PC-9 (cell line): ENCODE measurements around the gene CYP2F1. TPM values are rescaled to one million over a fixed set of nuclear protein-coding genes. Genes with fewer than 3 reads are reported as not detected.
A peak's percentile ranks its signal among the peaks of the same experiment; 100 is the strongest.
"Not testable (repeated sequence)": the region's sequence is repeated elsewhere in the genome, so short reads cannot be mapped to it uniquely, and the experiment has no call there.

ENCODE experiments used
- BruUV-seq: library from RNA; stranded (reverse); fragments of 400-500 nt; replicated peaks from 2 replicates; lab custom pipeline; 2021; lab: Mats Ljungman, UMichigan
- CTCF ChIA-PET: fragments of 300-600 bp; sonication (Branson Sonifier 250); formaldehyde crosslinking; loops from one replicate; lab custom pipeline; 2022; ENCODE audit warnings: antibody characterized with exemption; lab: Charles Lee
- POLR2A ChIA-PET: fragments of 300-600 bp; sonication (Branson Sonifier 250); formaldehyde crosslinking; loops from one replicate; lab custom pipeline; 2022; ENCODE audit warnings: antibody characterized with exemption; ENCODE audit not compliant: unreplicated experiment; lab: Charles Lee
- DNase-seq, 2 experiments: peaks; one replicate each; pipeline versions ENCODE4 v3.0.0 to v3.0.0-alpha.2; 2015 to 2022; ENCODE audit warnings: mixed read lengths in 1 of 2
- H2AFZ ChIP-seq: fragments of 200-600 bp; sonication (generic); 2 replicates; pipeline ENCODE4 v1.8.1; 2017; ENCODE audit warnings: antibody characterized with exemption
- H3F3A ChIP-seq: fragments of 200-600 bp; sonication (generic); 2 replicates; pipeline ENCODE4 v1.8.1; 2017; ENCODE audit warnings: antibody characterized with exemption, mild to moderate bottlenecking, low read depth; ENCODE audit not compliant: insufficient read depth
- H3K27ac ChIP-seq: fragments of 200-600 bp; sonication (generic); 2 replicates; pipeline ENCODE4 v1.6.1; 2016; ENCODE audit warnings: mixed run types
- H3K27me3 ChIP-seq: fragments of 200-600 bp; sonication (generic); 2 replicates; pipeline ENCODE4 v1.6.1; 2016; ENCODE audit warnings: low read depth, mixed run types; ENCODE audit not compliant: insufficient read depth
- H3K36me3 ChIP-seq: fragments of 200-600 bp; sonication (generic); 2 replicates; pipeline ENCODE4 v1.6.1; 2016; ENCODE audit warnings: low read depth, mixed run types
- H3K4me1 ChIP-seq: fragments of 200-600 bp; sonication (generic); replicated peaks from 2 replicates; pipeline ENCODE4 v1.6.1; 2016; ENCODE audit warnings: mixed run types; ENCODE audit not compliant: insufficient read depth
- H3K4me2 ChIP-seq: fragments of 200-600 bp; sonication (generic); 2 replicates; pipeline ENCODE4 v1.6.1; 2017; ENCODE audit warnings: mixed run types
- H3K4me3 ChIP-seq: fragments of 200-600 bp; sonication (generic); 2 replicates; pipeline ENCODE4 v1.6.1; 2016; ENCODE audit warnings: mixed run types
- H3K79me2 ChIP-seq: fragments of 200-600 bp; sonication (generic); 2 replicates; pipeline ENCODE4 v1.6.1; 2017; ENCODE audit warnings: low read depth, mixed run types
- H3K9me2 ChIP-seq: fragments of 200-600 bp; sonication (generic); 2 replicates; pipeline ENCODE4 v1.8.1; 2017; ENCODE audit warnings: mild to moderate bottlenecking; ENCODE audit not compliant: insufficient read depth
- H3K9me3 ChIP-seq: fragments of 200-600 bp; sonication (generic); 2 replicates; pipeline ENCODE4 v1.8.1; 2016; ENCODE audit warnings: low read depth; ENCODE audit not compliant: insufficient read depth
- H4K20me1 ChIP-seq: fragments of 200-600 bp; sonication (generic); 2 replicates; pipeline ENCODE4 v1.8.1; 2017; ENCODE audit not compliant: insufficient read depth
- EZH2 ChIP-seq: fragments of 200-600 bp; sonication (generic); IDR thresholded peaks from 2 replicates; pipeline ENCODE4 v1.8.0; 2017; ENCODE audit warnings: antibody characterized with exemption, low read depth
- intact Hi-C: fragments of 100-400 bp; cut with micrococcal nuclease; formaldehyde crosslinking; loops from one replicate; pipeline ENCODE4 v1.10.0; 2022; ENCODE audit not compliant: unreplicated experiment
- total RNA-seq: library from RNA; stranded (reverse); gene quantifications from 2 replicates; pipeline ENCODE4 v1.2.3, GENCODE V29; 2021
- TF ChIP-seq, protein P1 (sequence below): fragments of 200-600 bp; sonication (generic); conservative IDR thresholded peaks from 2 replicates; pipeline ENCODE4 v1.6.1; 2017; ENCODE audit warnings: mixed run types, antibody characterized with exemption, mild to moderate bottlenecking, moderate library complexity

Gene CYP2F1
- total RNA-seq, 1 experiment from 2014 or later = not detected

DNA sequence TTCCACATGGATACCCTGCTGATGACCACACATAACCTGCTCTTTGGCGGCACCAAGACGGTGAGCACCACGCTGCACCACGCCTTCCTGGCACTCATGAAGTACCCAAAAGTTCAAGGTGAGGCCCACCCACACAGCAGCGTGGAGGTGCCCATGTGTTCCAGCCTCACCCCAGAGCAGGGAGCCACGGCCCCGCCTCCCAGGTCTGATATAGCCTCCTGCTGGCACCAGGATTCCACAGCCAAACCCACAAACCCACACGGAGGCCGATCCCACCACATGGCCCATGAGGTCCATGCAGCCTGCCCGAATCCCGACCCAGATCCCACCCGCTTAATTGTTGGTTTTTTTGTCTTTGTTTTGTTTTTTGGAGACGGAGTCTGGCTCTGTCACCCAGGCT lies 8.6 kb downstream of the CYP2F1 start:
- H3K4me1 ChIP-seq, H3K9me3 ChIP-seq, H3K79me2 ChIP-seq, POLR2A ChIA-PET, H4K20me1 ChIP-seq, DNase-seq, BruUV-seq, H3K36me3 ChIP-seq, H3K4me3 ChIP-seq, intact Hi-C loops, H2AFZ ChIP-seq, H3K27me3 ChIP-seq, H3K4me2 ChIP-seq, H3K9me2 ChIP-seq, H3K27ac ChIP-seq, H3F3A ChIP-seq: not testable (repeated sequence)
- CTCF ChIA-PET = interaction anchor here (0.6 kb wide), 1 partner anchor 22 kb away, joined by 4 read pairs; no protein-coding TSS in a partner anchor

DNA sequence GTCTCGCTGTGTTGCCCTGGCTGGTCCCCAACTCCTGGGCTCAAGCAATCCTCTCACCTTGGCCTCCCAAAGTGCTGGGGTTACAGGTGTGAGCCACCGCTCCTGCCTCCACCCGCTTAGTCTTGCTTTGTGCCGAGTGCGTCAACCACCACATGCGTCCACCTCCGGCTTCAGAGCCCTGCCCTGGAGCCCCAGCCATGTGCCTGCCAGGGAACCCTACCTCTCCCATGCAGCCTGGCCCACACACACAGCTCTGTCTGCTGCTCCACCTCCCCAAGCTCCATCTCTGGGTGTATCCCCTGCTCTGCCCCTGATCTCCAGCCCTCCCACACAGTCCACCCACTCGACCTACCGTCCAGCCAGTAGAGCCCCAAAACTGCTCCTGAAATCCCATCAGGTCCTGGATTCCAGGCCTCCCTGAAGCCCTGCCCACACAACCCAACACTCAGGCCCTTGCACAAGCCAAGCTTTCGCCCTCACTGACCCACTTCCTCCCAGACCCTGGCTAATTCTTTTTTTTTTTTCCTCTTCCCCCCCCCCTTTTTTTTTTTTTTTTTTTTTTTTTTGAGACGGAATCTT lies 9.6 kb downstream of the CYP2F1 start:
- Histone ChIP-seq H3K9me2 (no peaks in the 10 kb centered on the region), H3K36me3 (no peaks in the 10 kb centered on the region), H3F3A (peaks cover 7% of the 10 kb centered on the region; the same call in 1 of the 2 replicates), H2AFZ (no peak overlapping the region), H3K4me1 (no peaks in the 10 kb centered on the region; the same call in 1 of the 2 replicates), H3K27ac (no peak overlapping the region), H3K79me2 (no peaks in the 10 kb centered on the region), H3K27me3 (no peaks in the 10 kb centered on the region), H3K4me2 (no peak overlapping the region), H3K9me3 (no peaks in the 10 kb centered on the region), H4K20me1 (no peaks in the 10 kb centered on the region), H3K4me3 (no peak overlapping the region)
- TF ChIP-seq, protein P1, sequence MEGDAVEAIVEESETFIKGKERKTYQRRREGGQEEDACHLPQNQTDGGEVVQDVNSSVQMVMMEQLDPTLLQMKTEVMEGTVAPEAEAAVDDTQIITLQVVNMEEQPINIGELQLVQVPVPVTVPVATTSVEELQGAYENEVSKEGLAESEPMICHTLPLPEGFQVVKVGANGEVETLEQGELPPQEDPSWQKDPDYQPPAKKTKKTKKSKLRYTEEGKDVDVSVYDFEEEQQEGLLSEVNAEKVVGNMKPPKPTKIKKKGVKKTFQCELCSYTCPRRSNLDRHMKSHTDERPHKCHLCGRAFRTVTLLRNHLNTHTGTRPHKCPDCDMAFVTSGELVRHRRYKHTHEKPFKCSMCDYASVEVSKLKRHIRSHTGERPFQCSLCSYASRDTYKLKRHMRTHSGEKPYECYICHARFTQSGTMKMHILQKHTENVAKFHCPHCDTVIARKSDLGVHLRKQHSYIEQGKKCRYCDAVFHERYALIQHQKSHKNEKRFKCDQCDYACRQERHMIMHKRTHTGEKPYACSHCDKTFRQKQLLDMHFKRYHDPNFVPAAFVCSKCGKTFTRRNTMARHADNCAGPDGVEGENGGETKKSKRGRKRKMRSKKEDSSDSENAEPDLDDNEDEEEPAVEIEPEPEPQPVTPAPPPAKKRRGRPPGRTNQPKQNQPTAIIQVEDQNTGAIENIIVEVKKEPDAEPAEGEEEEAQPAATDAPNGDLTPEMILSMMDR = no peak
- no peak for TF ChIP-seq EZH2
- BruUV-seq = no TSS peak
- ChIA-PET CTCF (no interaction called here), POLR2A (interaction anchor here (0.5 to 0.6 kb wide), 2 partner anchors 45 to 320 kb away, joined by 3 to 4 read pairs; no protein-coding TSS in a partner anchor)
- intact Hi-C loops = no loop called here
- no peak for DNase-seq

DNA sequence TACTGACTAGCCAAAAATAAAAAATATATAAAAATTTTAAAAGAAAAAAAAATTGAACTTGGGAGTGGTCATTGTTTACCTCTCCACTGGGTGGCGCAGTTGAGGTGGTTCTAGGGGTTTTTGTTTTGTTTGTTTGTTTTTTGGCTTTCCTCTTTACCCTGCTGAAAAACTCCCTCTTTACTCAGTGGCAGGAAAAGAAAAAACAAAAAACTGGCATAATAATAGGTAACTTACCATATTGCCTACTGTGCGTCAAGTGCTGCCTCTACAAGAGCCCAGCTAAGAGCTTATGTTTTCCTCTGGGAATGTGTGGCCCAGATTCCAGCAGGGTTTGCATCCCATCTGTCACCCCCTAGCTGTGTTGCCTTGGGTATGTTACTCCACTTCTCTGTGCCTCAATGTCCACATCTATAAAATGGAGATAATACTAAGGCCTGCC lies 12.6 kb downstream of the CYP2F1 start:
- H3K4me2 ChIP-seq, H3K27me3 ChIP-seq, H3K79me2 ChIP-seq, H3K27ac ChIP-seq, H4K20me1 ChIP-seq, BruUV-seq, POLR2A ChIA-PET, H2AFZ ChIP-seq, H3K4me3 ChIP-seq, H3K9me2 ChIP-seq, H3K36me3 ChIP-seq, H3F3A ChIP-seq, H3K9me3 ChIP-seq, H3K4me1 ChIP-seq: not testable (repeated sequence)
- CTCF ChIA-PET = interaction anchor here (0.5 to 1.0 kb wide), 2 partner anchors 152 to 628 kb away, joined by 3 to 4 read pairs; no protein-coding TSS in a partner anchor
- intact Hi-C loops = loop anchor here (2.0 to 5.0 kb wide), 2 partner anchors 78 to 181 kb away; no protein-coding TSS in a partner anchor
- TF ChIP-seq, protein P1 = peak; percentile 86
- DNase-seq = peak in 1 of 2 experiments; percentile 26

DNA sequence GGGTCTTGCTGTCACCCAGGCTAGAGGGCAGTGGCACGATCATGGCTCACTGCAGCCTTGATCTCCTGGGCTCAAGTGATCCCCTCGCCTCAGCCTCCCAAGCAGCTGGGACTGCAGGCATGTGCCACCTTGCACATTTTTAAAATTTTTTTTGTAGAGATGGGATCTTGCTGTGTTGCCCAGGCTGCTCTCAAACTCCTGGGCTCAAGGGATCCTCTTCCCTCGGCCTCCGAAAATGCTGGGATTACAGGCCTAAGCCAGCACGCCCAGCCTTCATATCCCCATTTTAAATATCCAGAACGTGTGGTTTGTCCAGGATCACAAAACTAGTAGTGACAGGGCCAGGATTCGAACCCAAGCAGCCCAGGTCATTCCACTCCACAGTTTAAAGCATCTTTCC lies 13.1 kb downstream of the CYP2F1 start:
- POLR2A ChIA-PET, H4K20me1 ChIP-seq, H3K79me2 ChIP-seq, H3K9me2 ChIP-seq, H3K27me3 ChIP-seq, DNase-seq, BruUV-seq, H3F3A ChIP-seq, H3K36me3 ChIP-seq, H3K27ac ChIP-seq, H3K9me3 ChIP-seq, H2AFZ ChIP-seq, H3K4me1 ChIP-seq, H3K4me3 ChIP-seq: not testable (repeated sequence)
- peak overlapping the region; percentile 80; the same call in 1 of the 2 replicates for H3K4me2 ChIP-seq
- intact Hi-C loops = loop anchor here (2.0 to 5.0 kb wide), 2 partner anchors 77 to 180 kb away; no protein-coding TSS in a partner anchor
- CTCF ChIA-PET = interaction anchor here (1.0 kb wide), 1 partner anchor 153 kb away, joined by 3 read pairs; no protein-coding TSS in a partner anchor

DNA sequence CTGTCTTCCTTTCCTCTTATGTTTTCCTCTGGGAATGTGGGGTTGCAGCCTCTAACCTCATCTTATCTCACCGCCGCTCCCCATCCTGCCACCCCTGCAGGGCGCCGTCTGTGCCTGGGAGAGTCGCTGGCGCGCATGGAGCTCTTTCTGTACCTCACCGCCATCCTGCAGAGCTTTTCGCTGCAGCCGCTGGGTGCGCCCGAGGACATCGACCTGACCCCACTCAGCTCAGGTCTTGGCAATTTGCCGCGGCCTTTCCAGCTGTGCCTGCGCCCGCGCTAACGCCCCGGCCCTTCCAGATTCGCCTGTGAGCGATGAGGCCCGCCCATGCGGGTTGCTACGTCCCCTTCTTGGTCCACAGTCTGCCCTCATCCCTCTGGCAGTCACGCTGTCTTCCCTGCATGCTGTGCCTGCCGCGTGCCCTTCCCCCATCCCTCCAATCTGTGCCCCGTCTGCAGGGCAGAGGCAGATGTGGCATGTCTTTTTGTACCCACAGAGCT lies 13.6 kb downstream of the CYP2F1 start:
- peak overlapping the region; percentile 41; the same call in 1 of the 2 replicates for H3K4me3 ChIP-seq
- H3K36me3 ChIP-seq, H4K20me1 ChIP-seq, CTCF ChIA-PET, H3F3A ChIP-seq, POLR2A ChIA-PET, H3K9me3 ChIP-seq, H3K4me1 ChIP-seq, H3K27me3 ChIP-seq, H3K27ac ChIP-seq, H3K79me2 ChIP-seq, BruUV-seq, H3K9me2 ChIP-seq, H2AFZ ChIP-seq: not testable (repeated sequence)
- intact Hi-C loops = loop anchor here (2.0 to 5.0 kb wide), 2 partner anchors 77 to 179 kb away; no protein-coding TSS in a partner anchor
- H3K4me2 ChIP-seq = peak overlapping the region; percentile 80
- DNase-seq = peak in 1 of 2 experiments; percentile 81
